ENCODE data around the gene DOP1A. TPM values are rescaled to one million over a fixed set of nuclear protein-coding genes. Genes with fewer than 3 reads are reported as not detected.
"Not testable (repeated sequence)": the region's sequence is repeated elsewhere in the genome, so short reads cannot be mapped to it uniquely, and the experiment has no call there.

The DOP1A gene
- total and polyA plus RNA-seq, 3 donors from 2014 or later: 31.4 to 72.7 (median 68.7) TPM

GRCh38 chr6:83190626-83191025 lies 123.2 kb downstream of the DOP1A start:
- intact Hi-C loops (cut with DNase I; ENCODE audit: low total_unique reads): loop anchor here (10.0 kb wide), 1 partner anchor 126 kb away; the partner anchor contains the start of genes DOP1A and UBE3D
- 77 to 81% methylated on average over 6 of the region's 6 CpGs for WGBS, 2 donors
- H3K36me3 ChIP-seq (ENCODE audit: low read depth, missing control alignments): no peaks in the 10 kb centered on the region
- no peak overlapping the region for H3K27ac ChIP-seq
- peaks cover 13% of the 10 kb centered on the region for H3K4me1 ChIP-seq
- no peaks in the 10 kb centered on the region for H3K9me3 ChIP-seq
- no peaks in the 10 kb centered on the region for H3K27me3 ChIP-seq
- H3K4me3 ChIP-seq: no peak overlapping the region
- no peak for DNase-seq
- TF ChIP-seq POLR2A (IDR thresholded peaks at IDR 0.05): no peak
- TF ChIP-seq CTCF (IDR thresholded peaks at IDR 0.05): no peak

- H3K9me3 ChIP-seq; H3K27me3 ChIP-seq; DNase-seq; H3K36me3 ChIP-seq (ENCODE audit: low read depth, missing control alignments); H3K27ac ChIP-seq: not testable (repeated sequence)
- Histone ChIP-seq H3K4me1 (peaks cover 13% of the 10 kb centered on the region), H3K4me3 (peak overlapping the region; percentile 84 to 97)
- intact Hi-C loops (cut with DNase I; ENCODE audit: low total_unique reads): loop anchor here (10.0 kb wide), 1 partner anchor 127 kb away; the partner anchor contains the start of genes DOP1A and UBE3D
- WGBS, 2 donors: 53 to 74% methylated on average over 18 of the region's 18 CpGs
Observed at GRCh38 chr6:83191974-83192373, 124.5 kb downstream of the DOP1A start.

- H3K4me1 ChIP-seq: peaks cover 13% of the 10 kb centered on the region
- no peak for DNase-seq
- WGBS, 2 donors: 0 to 1% methylated on average over 4 of the region's 4 CpGs
- H3K27ac ChIP-seq: peak overlapping the region; percentile 89 to 95
- intact Hi-C loops (cut with DNase I; ENCODE audit: low total_unique reads): loop anchor here (10.0 kb wide), 1 partner anchor 128 kb away; the partner anchor contains the start of genes DOP1A and UBE3D
- no peaks in the 10 kb centered on the region for H3K9me3 ChIP-seq
- TF ChIP-seq POLR2A (IDR thresholded peaks at IDR 0.05) (no peak), CTCF (IDR thresholded peaks at IDR 0.05) (no peak)
- no peaks in the 10 kb centered on the region for H3K27me3 ChIP-seq
- H3K36me3 ChIP-seq (ENCODE audit: low read depth, missing control alignments): no peaks in the 10 kb centered on the region
- H3K4me3 ChIP-seq: peak overlapping the region; percentile 84 to 97
Observed at GRCh38 chr6:83192456-83192855, 125.0 kb downstream of the DOP1A start.

GRCh38 chr6:83192871-83193746 lies 125.6 kb downstream of the DOP1A start, which contains the start of the genes PGM3 and RWDD2A:
PGM3 (minus strand) TSS chr6:83193265; CDS start chr6:83191012, 2,253 bp downstream.
RWDD2A (plus strand) TSS chr6:83193357; CDS start chr6:83194452, 1,095 bp downstream.
- Histone ChIP-seq H3K36me3 (ENCODE audit: low read depth, missing control alignments) (no peaks in the 10 kb centered on the region), H3K4me3 (peak within 1 kb of the TSS; percentile 84 to 97), H3K4me1 (peaks cover 13% of the 10 kb centered on the region), H3K9me3 (no peaks in the 10 kb centered on the region), H3K27ac (peak within 1 kb of the TSS; percentile 89 to 95), H3K27me3 (no peaks in the 10 kb centered on the region)
- TF ChIP-seq POLR2A (IDR thresholded peaks at IDR 0.05) (peak; percentile 78), CTCF (IDR thresholded peaks at IDR 0.05) (peak in 1 of 3 experiments; percentile 9)
- peak; percentile 95 for DNase-seq
- intact Hi-C loops (cut with DNase I; ENCODE audit: low total_unique reads): loop anchor here (10.0 kb wide), 1 partner anchor 128 kb away; the partner anchor contains the start of genes DOP1A and UBE3D
- 1 to 2% methylated on average over 37 to 88 of the region's 88 CpGs for WGBS, 2 donors

All from testis (tissue), 3 donors.